Thyroid gland (tissue), 4 donors: ENCODE data around the gene CPA5.

Experiments
- POLR2A ChIP-seq, 2 donors: fragments of 450-650 bp; IDR thresholded peaks; one replicate each; pipeline ENCODE4 v1.6.1; 2017; ENCODE audit warnings: antibody characterized with exemption in 2 of 2, mild to moderate bottlenecking in 2 of 2, moderate library complexity in 1 of 2
- TF ChIP-seq, protein P1 (sequence below), 6 experiments: fragments of 200-600 bp in 3 of 6; fragments of 450-650 bp in 3 of 6; sonication (generic) in 3 of 6; IDR thresholded peaks; one replicate each; pipeline ENCODE4 v1.5.1; 2016 to 2019; ENCODE audit warnings: antibody characterized with exemption in 6 of 6, mild to moderate bottlenecking in 2 of 6, inconsistent platforms in 1 of 6, moderate library complexity in 1 of 6

DNA sequence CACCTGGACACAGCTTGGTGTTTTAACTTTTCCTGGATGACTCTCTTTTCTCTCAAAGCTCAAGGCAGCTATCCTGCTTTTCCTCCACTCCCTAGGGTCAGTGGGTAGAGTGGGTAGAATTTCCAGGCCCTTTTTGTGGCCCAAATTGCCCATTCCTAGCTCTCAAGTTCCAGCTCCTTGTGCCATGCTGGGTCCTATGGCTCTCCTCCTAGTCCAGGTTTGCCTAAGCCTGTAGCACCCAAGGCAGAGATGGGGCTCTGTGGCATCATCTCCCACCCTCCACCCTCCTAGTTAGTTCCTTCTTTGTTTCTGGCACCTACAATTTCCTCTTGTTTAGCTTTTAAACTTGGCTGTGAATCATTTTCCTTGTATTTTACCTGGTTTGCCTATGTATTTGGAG, 42.0 kb upstream of the CPA5 start:
- TF ChIP-seq POLR2A (IDR thresholded peaks at IDR 0.05): no peak
- TF ChIP-seq, protein P1, sequence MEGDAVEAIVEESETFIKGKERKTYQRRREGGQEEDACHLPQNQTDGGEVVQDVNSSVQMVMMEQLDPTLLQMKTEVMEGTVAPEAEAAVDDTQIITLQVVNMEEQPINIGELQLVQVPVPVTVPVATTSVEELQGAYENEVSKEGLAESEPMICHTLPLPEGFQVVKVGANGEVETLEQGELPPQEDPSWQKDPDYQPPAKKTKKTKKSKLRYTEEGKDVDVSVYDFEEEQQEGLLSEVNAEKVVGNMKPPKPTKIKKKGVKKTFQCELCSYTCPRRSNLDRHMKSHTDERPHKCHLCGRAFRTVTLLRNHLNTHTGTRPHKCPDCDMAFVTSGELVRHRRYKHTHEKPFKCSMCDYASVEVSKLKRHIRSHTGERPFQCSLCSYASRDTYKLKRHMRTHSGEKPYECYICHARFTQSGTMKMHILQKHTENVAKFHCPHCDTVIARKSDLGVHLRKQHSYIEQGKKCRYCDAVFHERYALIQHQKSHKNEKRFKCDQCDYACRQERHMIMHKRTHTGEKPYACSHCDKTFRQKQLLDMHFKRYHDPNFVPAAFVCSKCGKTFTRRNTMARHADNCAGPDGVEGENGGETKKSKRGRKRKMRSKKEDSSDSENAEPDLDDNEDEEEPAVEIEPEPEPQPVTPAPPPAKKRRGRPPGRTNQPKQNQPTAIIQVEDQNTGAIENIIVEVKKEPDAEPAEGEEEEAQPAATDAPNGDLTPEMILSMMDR (IDR thresholded peaks at IDR 0.05): no peak
